Endothelial cell of umbilical vein (primary cell): ENCODE measurements around the gene TOX2. TPM values are rescaled to one million over a fixed set of nuclear protein-coding genes. Genes with fewer than 3 reads are reported as not detected.

Experiments used
- BruUV-seq: library from RNA; stranded (reverse); fragments of 400-500 nt; replicated peaks from 2 replicates; lab custom pipeline; 2021; lab: Mats Ljungman, UMichigan
- CTCF ChIA-PET: fragments of 300-600, 350-600 bp; sonication (Branson Sonifier 250); formaldehyde crosslinking; loops from one replicate; lab custom pipeline; 2021; ENCODE audit warnings: antibody characterized with exemption, inconsistent platforms; lab: Charles Lee
- POLR2A ChIA-PET: fragments of 300-600, 350-600 bp; sonication (Branson Sonifier 250); formaldehyde crosslinking; loops from one replicate; lab custom pipeline; 2021; ENCODE audit warnings: antibody characterized with exemption, inconsistent platforms; lab: Charles Lee
- DNase-seq: peaks from one replicate; pipeline ENCODE4 v3.0.0-alpha.2; 2011; ENCODE audit warnings: low read depth, low spot score
- FAIRE-seq: peaks from 2 replicates; lab custom pipeline; 2011; peaks lifted over from hg19 to GRCh38; lab: Jason Lieb, UNC
- H2AFZ ChIP-seq: 2 replicates; pipeline ENCODE4 v1.6.0; 2012; ENCODE audit warnings: low read depth, low read length, control low read depth, inconsistent platforms
- H3K27ac ChIP-seq: 2 replicates; pipeline ENCODE4 v1.5.1; 2011; ENCODE audit warnings: low read depth, mild to moderate bottlenecking, control low read depth, low read length, moderate library complexity; ENCODE audit not compliant: insufficient read depth
- H3K27me3 ChIP-seq, 2 experiments: 2 replicates each; pipeline versions ENCODE4 v1.6.0 to v1.6.1; 2011; ENCODE audit warnings: low read length in 2 of 2, mixed read lengths in 1 of 2; ENCODE audit not compliant: control insufficient read depth in 2 of 2, insufficient read depth in 2 of 2
- H3K36me3 ChIP-seq, 2 experiments: 2 replicates in 1 of 2; 3 replicates in 1 of 2; pipeline ENCODE4 v1.5.1; 2011; ENCODE audit warnings: low read length in 2 of 2, mild to moderate bottlenecking in 1 of 2, moderate library complexity in 1 of 2; ENCODE audit not compliant: control insufficient read depth in 2 of 2, insufficient read depth in 2 of 2; ENCODE audit errors: extremely low read depth in 1 of 2
- H3K4me1 ChIP-seq: 3 replicates; pipeline ENCODE4 v1.5.1; 2011; ENCODE audit warnings: mild to moderate bottlenecking, low read length; ENCODE audit not compliant: control insufficient read depth, insufficient read depth; ENCODE audit errors: extremely low read depth
- H3K4me2 ChIP-seq: 2 replicates; pipeline ENCODE4 v1.6.1; 2011; ENCODE audit warnings: low read length, control low read depth, mixed read lengths; ENCODE audit not compliant: insufficient read depth
- H3K4me3 ChIP-seq, 3 experiments: fragments of 200-600 bp in 1 of 3; sonication (generic), shearing (Covaris generic) in 1 of 3; replicated peaks in 1 of 3; 2 replicates each; pipeline ENCODE4 v1.5.1; 2011 to 2016; ENCODE audit warnings: control low read depth in 3 of 3, low read length in 3 of 3, mild to moderate bottlenecking in 2 of 3, inconsistent platforms in 1 of 3, low read depth in 1 of 3, moderate library complexity in 1 of 3; ENCODE audit not compliant: insufficient read depth in 1 of 3
- H3K79me2 ChIP-seq: 2 replicates; pipeline ENCODE4 v1.6.0; 2012; ENCODE audit warnings: low read length, inconsistent platforms; ENCODE audit not compliant: control insufficient read depth, insufficient read depth
- H3K9ac ChIP-seq: replicated peaks from 2 replicates; pipeline ENCODE3; 2011; ENCODE audit warnings: low read length, control low read depth; ENCODE audit not compliant: insufficient read depth; ENCODE audit errors: extremely low read depth
- H3K9me1 ChIP-seq: replicated peaks from 3 replicates; pipeline ENCODE4 v1.6.0; 2011; ENCODE audit warnings: mild to moderate bottlenecking, low read length; ENCODE audit not compliant: control insufficient read depth, insufficient read depth; ENCODE audit errors: extremely low read depth
- H3K9me3 ChIP-seq: replicated peaks from 2 replicates; pipeline ENCODE4 v1.5.1; 2012; ENCODE audit warnings: low read length, inconsistent platforms; ENCODE audit not compliant: control insufficient read depth, insufficient read depth
- H4K20me1 ChIP-seq: replicated peaks from 2 replicates; pipeline ENCODE3; 2011; ENCODE audit warnings: mild to moderate bottlenecking, low read length; ENCODE audit not compliant: control insufficient read depth, insufficient read depth; ENCODE audit errors: extremely low read depth
- EZH2 ChIP-seq: IDR thresholded peaks from 2 replicates; pipeline ENCODE4 v1.6.1; 2012; ENCODE audit warnings: borderline replicate concordance, low read depth, mild to moderate bottlenecking, moderate library complexity, low read length, inconsistent platforms; ENCODE audit not compliant: severe bottlenecking
- FOS ChIP-seq: IDR thresholded peaks from 2 replicates; pipeline ENCODE4 v1.6.1; 2011; ENCODE audit warnings: mild to moderate bottlenecking, low read length, moderate library complexity, borderline replicate concordance; ENCODE audit not compliant: insufficient read depth
- GATA2 ChIP-seq: IDR thresholded peaks from 2 replicates; pipeline ENCODE4 v1.7.0; 2011; ENCODE audit warnings: low read depth, mild to moderate bottlenecking, moderate library complexity, mixed read lengths, low read length; ENCODE audit not compliant: insufficient read length, insufficient read depth
- JUN ChIP-seq: IDR thresholded peaks from 2 replicates; pipeline ENCODE4 v1.6.1; 2011; ENCODE audit warnings: borderline replicate concordance, low read depth; ENCODE audit not compliant: insufficient read length, insufficient read depth
- MYC ChIP-seq: IDR thresholded peaks from one replicate; pipeline ENCODE4 v1.6.1; 2011; ENCODE audit warnings: mild to moderate bottlenecking, low read depth, low read length
- POLR2A ChIP-seq: IDR thresholded peaks from 2 replicates; pipeline ENCODE4 v1.6.1; 2012; ENCODE audit warnings: low read depth, mild to moderate bottlenecking, control low read depth, low read length
- POLR2AphosphoS5 ChIP-seq: IDR thresholded peaks from 2 replicates; pipeline ENCODE4 v1.6.1; 2012; ENCODE audit warnings: low read depth, mild to moderate bottlenecking, control low read depth, low read length, moderate library complexity; ENCODE audit not compliant: insufficient read depth
- dilution Hi-C: fragments of 300-500 bp; cut with MboI; formaldehyde crosslinking; loops from one replicate; pipeline ENCODE4 v1.15.0; 2019; ENCODE audit warnings: low sequenced_read_pairs; ENCODE audit not compliant: extremely low pct_ligation_motif_present
- intact Hi-C: fragments of 100-400 bp; cut with micrococcal nuclease; formaldehyde crosslinking; loops from one replicate; pipeline ENCODE4 v1.10.0; 2022
- polyA plus RNA-seq, 4 experiments: library from polyadenylated mRNA; depleted of rRNA in 3 of 4; stranded (reverse) in 3 of 4; unstranded in 1 of 4; fragments of >200 nt; gene quantifications; 2 replicates each; pipeline versions ENCODE4 v1.2.1 to v1.2.3, GENCODE V29; 2011 to 2012; ENCODE audit warnings: missing spikeins in 1 of 4
- total RNA-seq: library from RNA; stranded (reverse); gene quantifications from 2 replicates; pipeline ENCODE4 v1.2.3, GENCODE V29; 2021
- TF ChIP-seq, protein P1 (sequence below), 2 donors: IDR thresholded peaks; 1 replicate in 1 of 2; 2 replicates in 1 of 2; pipeline ENCODE4 v1.5.1; 2011; ENCODE audit warnings: low read length in 2 of 2, mild to moderate bottlenecking in 2 of 2, moderate library complexity in 2 of 2, control low read depth in 1 of 2, inconsistent platforms in 1 of 2, low read depth in 1 of 2; ENCODE audit not compliant: insufficient read depth in 1 of 2; ENCODE audit errors: extremely low read depth in 1 of 2
- TF ChIP-seq, protein P2 (sequence below): IDR thresholded peaks from 2 replicates; pipeline ENCODE4 v1.6.1; 2011; ENCODE audit not compliant: insufficient read depth, insufficient read length

TOX2 gene
- total and polyA plus RNA-seq, 2 donors (not counting 3 experiments of a cell fraction or from before 2014, with no cell fraction given), result 7.0 to 18.6 TPM

- POLR2A ChIA-PET, result no interaction called here
- CTCF ChIA-PET, result interaction anchor here (1.5 kb wide), 1 partner anchor 10 kb away, joined by 3 read pairs; no protein-coding TSS in a partner anchor
- no TSS peak for BruUV-seq
Measured at GRCh38 chr20:44067650-44068081, 153.0 kb downstream of the TOX2 start.

More at GRCh38 chr20:44067650-44068081, 153.0 kb downstream of the TOX2 start:
- FAIRE-seq (no peak), DNase-seq (no peak)
- Histone ChIP-seq H3K9me1 (no peaks in the 10 kb centered on the region), H3K9me3 (no peaks in the 10 kb centered on the region), H4K20me1 (no peaks in the 10 kb centered on the region), H3K79me2 (no peaks in the 10 kb centered on the region), H3K27ac (no peak overlapping the region), H3K9ac (no peak overlapping the region), H3K4me1 (no peaks in the 10 kb centered on the region), H3K36me3 (no peaks in the 10 kb centered on the region), H2AFZ (no peak overlapping the region), H3K4me2 (no peak overlapping the region), H3K4me3 (no peak overlapping the region), H3K27me3 (no peaks in the 10 kb centered on the region)
- dilution Hi-C loops, result no loop called here
- intact Hi-C loops, result no loop called here
- TF ChIP-seq EZH2 (no peak), POLR2AphosphoS5 (no peak), JUN (no peak), FOS (no peak), MYC (no peak), POLR2A (no peak), GATA2 (no peak)
- TF ChIP-seq, protein P1, sequence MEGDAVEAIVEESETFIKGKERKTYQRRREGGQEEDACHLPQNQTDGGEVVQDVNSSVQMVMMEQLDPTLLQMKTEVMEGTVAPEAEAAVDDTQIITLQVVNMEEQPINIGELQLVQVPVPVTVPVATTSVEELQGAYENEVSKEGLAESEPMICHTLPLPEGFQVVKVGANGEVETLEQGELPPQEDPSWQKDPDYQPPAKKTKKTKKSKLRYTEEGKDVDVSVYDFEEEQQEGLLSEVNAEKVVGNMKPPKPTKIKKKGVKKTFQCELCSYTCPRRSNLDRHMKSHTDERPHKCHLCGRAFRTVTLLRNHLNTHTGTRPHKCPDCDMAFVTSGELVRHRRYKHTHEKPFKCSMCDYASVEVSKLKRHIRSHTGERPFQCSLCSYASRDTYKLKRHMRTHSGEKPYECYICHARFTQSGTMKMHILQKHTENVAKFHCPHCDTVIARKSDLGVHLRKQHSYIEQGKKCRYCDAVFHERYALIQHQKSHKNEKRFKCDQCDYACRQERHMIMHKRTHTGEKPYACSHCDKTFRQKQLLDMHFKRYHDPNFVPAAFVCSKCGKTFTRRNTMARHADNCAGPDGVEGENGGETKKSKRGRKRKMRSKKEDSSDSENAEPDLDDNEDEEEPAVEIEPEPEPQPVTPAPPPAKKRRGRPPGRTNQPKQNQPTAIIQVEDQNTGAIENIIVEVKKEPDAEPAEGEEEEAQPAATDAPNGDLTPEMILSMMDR (IDR thresholded peaks at IDR 0.05; ENCODE audit: extremely low read depth in 1 of 2, insufficient read depth in 1 of 2, low read depth in 1 of 2, low read length in 2 of 2), result no peak
- TF ChIP-seq, protein P2, sequence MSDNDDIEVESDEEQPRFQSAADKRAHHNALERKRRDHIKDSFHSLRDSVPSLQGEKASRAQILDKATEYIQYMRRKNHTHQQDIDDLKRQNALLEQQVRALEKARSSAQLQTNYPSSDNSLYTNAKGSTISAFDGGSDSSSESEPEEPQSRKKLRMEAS, result no peak
